ENCODE measurements around the gene LAMC2.

DNA sequence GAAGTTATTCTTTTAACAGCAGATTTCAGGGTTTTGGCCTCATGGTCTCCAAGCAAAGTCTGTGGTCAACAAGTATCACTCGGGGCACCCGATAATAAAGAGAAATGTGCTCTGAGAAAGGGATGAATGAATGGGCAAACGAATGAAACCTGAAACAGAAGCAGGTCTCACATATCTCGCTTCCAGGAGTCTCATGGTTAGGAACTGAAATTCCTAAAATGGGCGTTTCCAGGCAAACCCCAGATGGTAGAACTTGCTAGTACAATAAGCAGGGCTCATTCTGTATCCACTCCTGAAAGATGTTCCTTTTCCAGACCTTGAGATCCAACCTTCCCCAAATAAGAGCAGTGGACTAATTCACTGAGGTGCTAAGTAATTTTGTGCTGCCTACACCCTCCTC, 87.2 kb downstream of the LAMC2 start:
- TF ChIP-seq, protein P1, sequence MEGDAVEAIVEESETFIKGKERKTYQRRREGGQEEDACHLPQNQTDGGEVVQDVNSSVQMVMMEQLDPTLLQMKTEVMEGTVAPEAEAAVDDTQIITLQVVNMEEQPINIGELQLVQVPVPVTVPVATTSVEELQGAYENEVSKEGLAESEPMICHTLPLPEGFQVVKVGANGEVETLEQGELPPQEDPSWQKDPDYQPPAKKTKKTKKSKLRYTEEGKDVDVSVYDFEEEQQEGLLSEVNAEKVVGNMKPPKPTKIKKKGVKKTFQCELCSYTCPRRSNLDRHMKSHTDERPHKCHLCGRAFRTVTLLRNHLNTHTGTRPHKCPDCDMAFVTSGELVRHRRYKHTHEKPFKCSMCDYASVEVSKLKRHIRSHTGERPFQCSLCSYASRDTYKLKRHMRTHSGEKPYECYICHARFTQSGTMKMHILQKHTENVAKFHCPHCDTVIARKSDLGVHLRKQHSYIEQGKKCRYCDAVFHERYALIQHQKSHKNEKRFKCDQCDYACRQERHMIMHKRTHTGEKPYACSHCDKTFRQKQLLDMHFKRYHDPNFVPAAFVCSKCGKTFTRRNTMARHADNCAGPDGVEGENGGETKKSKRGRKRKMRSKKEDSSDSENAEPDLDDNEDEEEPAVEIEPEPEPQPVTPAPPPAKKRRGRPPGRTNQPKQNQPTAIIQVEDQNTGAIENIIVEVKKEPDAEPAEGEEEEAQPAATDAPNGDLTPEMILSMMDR (conservative IDR thresholded peaks at IDR 0.05), result no peak
- no peak for TF ChIP-seq ZFX (IDR thresholded peaks at IDR 0.05)
